Fibroblast of mammary gland (primary cell): ENCODE results near the gene SMC1B.

Experiments
- DNase-seq: peaks from one replicate; pipeline ENCODE4 v3.0.0-alpha.2; 2010; ENCODE audit warnings: low read depth
- H3K4me3 ChIP-seq: 2 replicates; pipeline ENCODE4 v1.5.1; 2011; ENCODE audit warnings: low read depth, mild to moderate bottlenecking, low read length, moderate library complexity; ENCODE audit not compliant: control insufficient read depth
- CTCF ChIP-seq: conservative IDR thresholded peaks from 2 replicates; pipeline ENCODE4 v1.5.1; 2011; ENCODE audit warnings: low read depth, low read length, inconsistent platforms; ENCODE audit not compliant: control insufficient read depth, insufficient read depth

Gene SMC1B

DNA sequence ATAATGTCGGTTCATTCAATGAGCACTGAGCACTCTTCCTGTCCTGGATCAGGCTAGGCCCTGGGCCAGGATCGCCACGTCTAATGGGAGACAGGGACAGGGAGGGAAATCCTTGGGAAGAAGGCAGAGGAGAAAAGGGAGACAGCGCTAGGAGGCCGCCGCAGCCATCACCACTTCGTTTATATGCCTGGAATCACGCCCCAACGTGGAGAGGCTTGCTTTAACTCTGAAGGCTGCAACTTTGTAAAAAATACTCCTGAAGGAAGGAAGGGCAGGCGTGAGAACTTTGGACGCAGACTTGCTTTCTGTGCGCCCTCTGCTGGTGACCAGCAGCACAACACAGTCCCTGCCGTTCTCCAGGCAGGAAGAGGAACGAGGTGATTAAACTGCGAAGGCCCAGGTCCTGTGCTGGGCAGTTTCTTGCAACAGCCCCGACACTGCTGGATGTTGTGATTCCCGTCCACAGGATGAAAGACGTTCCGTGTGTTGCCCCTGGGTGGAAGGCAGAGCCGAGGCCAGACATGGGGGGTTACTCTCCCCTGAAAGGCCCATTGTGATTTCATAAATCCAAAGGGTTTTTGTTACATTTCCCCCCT lies 22.2 kb upstream of the SMC1B start:
- TF ChIP-seq CTCF, result peak; percentile 97
- H3K4me3 ChIP-seq, result no peak overlapping the region
- DNase-seq, result peak; percentile 89

DNA sequence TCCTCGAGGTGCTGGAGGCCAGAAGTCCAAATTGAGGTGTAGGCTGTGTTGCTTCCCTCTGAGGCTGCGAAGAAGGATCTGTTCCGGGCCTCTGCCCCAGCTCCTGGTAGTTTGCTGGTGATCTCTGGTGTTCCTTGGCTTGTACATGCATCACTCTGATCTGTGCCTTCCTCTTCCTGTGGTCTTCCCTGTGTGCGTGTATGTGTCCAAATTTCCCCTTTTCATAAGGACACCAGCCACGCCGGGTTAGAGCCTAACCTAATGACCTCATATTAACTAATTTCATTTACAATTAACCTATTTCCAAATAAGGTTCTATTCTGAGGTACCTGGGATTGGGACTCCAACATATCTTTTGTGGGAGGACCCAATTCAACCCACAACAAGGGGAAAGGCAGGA lies 21.6 kb upstream of the SMC1B start:
- no peak overlapping the region for H3K4me3 ChIP-seq
- no peak for DNase-seq

GRCh38 chr22:45430871-45431270 lies 17.5 kb upstream of the SMC1B start:
- TF ChIP-seq CTCF, result no peak
- DNase-seq, result no peak
- no peak overlapping the region for H3K4me3 ChIP-seq

More for the DNA sequence above, 21.6 kb upstream of the SMC1B start:
- TF ChIP-seq CTCF, result no peak

- TF ChIP-seq CTCF, result no peak
- no peak for DNase-seq
- no peak overlapping the region for H3K4me3 ChIP-seq
Measured at GRCh38 chr22:45429981-45430775, 16.8 kb upstream of the SMC1B start.

GRCh38 chr22:45429424-45429823 lies 16.0 kb upstream of the SMC1B start:
- H3K4me3 ChIP-seq, result no peak overlapping the region
- no peak for DNase-seq
- no peak for TF ChIP-seq CTCF

DNA sequence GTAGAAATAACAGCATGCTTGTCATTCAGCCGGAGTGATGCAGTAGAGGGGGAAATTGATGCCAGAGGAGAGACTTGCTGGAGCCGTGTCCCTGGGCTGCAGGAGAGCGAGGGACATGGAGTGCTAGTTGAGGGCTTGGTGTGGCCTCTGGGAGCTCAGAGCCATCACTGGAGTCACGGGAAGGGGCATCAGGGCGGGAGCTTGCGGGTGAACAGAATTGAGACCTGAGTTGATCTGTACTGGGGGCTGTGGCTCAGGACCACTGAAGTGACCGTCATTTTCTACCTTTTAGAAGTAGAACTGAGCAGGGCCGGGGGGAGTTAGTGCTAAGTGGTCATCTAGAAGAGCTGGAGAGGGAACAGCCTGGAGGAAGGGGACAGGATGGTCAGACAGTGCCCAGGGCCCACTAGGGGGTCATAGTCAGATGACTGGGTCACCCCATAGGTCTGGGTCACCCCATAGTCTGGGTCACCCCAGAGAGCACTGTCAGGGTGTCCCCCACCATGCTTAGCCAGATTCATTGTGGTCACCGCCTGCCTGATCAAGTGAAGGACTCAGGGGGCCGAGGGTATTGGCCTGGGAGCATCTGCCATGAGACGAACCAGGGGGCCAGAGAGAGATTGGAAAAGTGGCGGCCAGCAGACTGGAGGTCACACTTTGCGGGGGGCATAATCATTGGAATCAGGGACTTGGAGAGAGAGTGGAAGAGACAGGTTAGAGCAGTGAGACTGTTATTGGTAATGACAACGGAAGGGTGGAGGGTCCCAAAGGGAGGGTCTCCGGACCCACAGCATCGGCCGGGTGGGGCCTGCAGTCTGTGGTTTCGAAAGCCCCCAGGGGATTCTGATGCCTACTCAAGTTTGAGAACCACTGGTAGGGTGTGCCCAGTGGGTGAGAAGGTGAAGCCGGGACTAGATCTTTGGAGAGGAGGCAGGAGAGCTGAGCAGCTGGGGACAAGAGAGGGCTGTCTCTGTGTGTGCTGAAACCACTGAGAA lies 15.3 kb upstream of the SMC1B start:
- TF ChIP-seq CTCF, result no peak
- no peak overlapping the region for H3K4me3 ChIP-seq
- no peak for DNase-seq
